Middle frontal gyrus (tissue), 1 donor: ENCODE data around the gene ASMTL.
A peak's percentile ranks its signal among the peaks of the same experiment; 100 is the strongest.
"Not testable (repeated sequence)": the region's sequence is repeated elsewhere in the genome, so short reads cannot be mapped to it uniquely, and the experiment has no call there.

Experiments
- DNase-seq: peaks from one replicate; pipeline ENCODE4 v3.0.0-alpha.2; 2015; ENCODE audit warnings: low spot score; ENCODE audit errors: extremely low spot score

Gene ASMTL

DNA sequence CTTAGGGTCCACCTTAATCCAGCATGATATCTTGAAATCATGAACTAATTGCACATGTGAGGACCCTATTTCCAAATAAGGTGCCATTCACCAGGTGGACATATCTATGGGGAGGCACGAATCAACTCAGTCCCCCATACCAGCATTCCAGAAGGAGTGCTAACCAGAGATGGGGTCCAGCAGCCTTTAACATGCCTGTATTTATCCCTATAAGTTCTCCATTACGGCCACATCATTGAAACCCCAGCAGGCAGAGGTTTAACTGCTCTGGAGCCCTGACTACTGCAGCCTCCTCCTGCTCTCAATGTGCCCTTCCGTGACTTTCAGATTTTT lies 3.2 kb upstream of the ASMTL start:
- no peak for DNase-seq

DNA sequence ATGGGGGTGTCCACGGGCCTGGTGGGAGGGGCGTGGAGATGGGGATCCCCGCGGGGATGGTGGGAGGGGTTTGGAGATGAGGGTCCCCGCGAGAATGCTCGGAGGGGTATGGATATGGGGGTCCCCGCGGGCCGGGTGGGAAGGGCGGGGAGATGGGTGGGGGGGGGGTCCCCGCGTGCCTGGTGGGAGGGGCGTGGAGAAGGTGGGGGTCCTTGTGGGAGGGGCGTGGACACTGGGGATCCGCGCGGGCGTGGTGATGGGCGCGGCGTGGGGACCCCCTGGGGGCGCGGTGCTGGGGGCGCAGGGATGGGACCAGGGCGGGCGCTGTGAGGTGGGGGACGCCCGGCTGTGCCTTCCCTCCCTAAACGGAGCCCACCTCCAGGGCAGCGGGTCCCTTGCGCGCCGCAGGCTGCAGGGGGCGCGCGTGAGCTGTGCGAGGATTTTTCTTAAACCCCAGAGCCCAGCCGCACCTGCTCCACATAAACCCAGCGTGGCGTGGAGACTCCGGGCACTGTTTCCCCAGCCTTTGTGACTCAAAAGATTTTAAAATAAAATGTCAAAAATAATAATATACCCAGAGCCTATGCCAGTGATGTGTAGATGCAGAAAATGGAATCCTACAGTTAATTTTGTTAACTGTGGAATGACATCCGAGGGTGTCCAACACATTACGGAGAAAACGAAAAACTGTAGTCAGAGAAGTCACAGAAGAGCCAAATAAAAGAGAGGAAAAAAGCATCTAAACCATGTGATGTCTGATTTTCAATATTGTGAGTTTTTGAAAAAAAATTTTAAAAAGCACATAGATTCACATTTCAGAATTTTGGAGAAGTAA lies 1.5 kb upstream of the ASMTL start:
- DNase-seq = peak; percentile 67

DNA sequence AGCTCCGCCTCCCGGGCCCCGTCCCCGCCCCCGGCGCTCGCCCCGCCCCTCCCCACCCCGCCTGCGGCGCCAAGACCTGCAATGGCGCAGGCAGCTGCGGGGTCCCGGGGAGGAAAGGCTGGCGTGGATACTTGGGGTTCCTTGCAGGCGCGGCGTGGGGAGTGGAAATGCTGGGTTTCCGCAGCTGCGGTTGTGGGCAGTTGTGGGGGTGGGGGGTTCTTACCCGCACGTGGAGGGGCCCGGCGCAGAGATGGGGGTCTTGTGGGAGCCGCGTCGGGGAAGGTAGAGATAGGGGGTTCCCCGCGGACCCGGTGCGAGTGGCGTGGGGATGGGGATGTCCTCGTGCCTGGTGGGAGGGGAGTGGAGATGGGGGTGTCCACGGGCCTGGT lies 680 bp upstream of the ASMTL start:
- DNase-seq = no peak

DNA sequence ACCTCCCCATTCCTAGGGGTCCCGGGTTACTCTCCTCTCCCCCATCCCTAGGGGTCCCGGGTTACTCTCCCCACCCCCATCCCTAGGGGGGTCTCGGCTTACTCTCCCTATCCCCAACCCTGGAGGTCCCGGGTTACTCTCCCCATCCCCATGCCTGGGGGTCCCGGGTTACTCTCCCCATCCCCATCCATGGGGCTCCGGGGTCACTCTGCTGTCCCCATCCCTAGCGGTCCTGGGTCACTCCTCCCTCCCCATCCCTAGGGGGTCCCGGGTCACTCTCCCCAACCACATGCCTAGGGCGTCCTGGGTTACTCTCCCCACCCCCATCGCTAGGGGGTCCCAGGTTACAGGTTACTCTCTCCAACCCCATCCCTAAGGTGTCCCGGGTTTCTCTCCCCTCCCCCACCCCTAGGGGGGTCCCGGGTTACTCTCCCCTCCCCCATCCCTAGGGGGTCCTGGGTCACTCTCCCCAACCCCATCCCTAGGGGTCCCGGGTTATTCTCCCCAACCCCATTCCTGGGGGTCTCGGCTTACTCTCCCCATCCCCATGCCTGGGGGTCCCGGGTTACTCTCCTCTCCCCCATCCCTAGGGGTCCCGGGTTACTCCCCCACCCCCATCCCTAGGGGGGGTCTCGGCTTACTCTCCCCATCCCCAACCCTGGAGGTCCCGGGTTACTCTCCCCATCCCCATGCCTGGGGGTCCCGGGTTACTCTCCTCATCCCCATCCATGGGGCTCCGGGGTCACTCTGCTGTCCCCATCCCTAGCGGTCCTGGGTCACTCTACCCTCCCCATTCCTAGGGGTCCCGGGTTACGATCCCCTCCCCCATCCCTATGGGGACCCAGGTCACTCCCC lies 821 bp downstream of the ASMTL start:
- DNase-seq = no peak

DNA sequence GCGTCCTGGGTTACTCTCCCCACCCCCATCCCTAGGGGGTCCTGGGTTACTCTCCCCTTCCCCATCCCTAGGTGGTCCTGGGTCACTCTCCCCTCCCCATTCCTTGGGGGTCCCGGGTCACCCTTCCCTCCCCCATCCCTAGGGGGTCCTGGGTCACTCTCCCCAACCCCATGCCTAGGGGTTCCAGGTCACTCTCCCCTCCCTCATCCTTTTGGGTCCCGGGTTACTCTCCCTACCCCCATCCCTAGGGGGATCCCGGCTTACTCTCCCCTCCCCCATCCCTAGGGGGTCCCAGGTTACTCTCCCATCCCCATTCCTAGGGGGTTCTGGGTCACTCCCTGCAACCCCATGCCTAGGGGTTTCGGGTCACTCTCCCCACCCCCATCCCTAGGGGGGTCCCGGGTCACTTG lies 1.5 kb downstream of the ASMTL start:
- no peak for DNase-seq

DNA sequence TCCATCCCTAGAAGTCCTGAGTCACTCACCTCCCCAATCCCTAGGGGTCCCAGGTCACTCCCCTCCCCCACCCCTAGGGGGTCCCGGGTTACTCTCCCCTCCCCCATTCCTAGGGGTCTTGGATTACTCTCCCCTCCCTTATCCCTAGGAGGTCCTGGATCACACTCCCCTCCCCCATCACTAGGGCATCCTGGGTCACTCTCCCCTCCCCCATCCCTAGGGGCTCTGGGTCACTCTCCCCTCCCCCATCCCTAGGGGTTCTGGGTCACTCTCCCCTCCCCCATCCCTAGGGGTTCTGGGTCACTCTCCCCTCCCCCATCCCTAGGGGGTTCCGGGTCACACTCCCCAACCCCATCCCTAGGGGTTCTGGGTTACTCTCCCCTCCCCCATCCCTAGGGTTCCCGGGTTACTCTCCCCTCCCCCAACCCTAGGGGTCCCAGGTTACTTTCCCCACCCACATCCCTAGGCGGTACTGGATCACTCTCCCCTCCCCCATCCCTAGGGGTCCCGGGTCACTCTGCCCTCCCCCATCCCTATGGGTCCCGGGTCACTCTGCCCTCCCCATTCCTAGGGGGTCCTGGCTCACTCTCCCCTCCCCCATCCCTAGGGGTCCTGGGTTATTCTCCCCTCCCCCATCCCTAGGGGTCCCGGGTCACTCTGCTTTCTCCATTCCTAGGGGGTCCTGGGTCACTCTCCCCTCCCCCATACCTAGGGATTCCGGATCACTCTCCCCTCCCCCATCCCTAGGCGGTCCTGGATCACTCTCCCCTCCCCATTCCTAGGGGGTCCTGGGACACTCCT lies 2.1 kb downstream of the ASMTL start:
- DNase-seq = no peak

DNA sequence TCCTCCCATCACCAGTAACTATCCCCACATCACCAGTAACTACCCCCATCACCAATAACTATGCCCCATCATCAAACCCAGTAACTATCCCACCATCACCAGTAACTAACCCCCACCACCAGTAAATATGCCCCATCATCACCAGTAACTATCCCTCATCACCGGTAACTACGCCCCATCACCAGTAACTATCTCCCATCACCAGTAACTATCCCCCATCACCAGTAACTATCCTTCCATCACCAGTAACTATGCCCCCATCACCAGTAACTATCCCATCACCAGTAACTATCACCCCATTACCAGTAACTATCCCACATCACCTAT lies 2.9 kb downstream of the ASMTL start:
- DNase-seq = no peak

DNA sequence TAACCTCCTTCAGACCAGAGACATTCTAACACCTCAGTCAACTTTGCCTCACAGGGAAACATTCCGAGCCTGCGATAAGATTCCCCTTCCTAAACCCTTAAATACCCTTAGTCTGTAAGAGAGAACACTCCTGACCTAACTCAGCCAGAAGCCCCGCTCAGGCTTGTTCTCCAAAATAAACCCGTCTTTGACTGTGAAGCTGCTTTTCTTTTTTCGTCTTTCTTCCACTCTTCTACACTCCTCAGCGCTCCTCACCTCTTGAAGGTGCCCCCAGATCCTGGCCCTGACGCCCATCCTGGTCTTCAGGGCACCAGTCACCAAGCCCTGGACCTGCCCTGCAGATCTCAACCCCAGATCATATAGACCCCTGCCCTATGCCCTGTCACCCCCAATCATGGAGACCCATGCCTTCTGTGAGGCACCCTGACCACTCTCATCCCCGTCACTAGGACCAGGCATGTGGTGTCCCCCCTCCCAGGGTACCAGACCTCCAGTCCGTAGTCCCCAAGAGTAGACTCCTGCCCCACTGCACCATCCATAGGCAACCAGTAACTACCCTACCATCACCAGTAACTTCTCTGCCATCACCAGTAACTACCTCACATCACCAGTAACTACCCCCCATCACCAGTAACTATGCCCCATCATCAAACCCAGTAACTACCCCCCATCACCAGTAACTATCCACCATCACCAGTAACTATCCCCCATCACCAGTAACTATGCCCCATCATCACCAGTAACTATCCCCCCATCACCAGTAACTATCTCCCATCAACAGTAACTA lies 3.5 kb downstream of the ASMTL start:
- no peak for DNase-seq

DNA sequence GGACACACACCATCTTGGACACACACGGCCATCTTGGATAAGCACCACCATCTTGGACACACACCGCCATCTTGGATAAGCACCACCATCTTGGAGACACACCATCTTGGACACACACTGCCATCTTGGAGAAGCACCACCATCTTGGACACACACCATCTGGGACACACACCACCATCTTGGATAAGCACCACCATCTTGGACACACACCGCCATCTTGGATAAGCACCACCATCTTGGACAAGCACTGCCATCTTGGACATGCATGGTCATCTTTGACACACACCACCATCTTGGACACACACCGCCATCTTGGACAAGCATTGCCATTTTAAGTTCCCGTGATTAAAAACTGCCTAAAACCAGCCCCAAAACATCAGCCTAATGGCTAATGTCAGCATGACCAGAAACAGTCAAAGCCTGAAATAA lies 4.1 kb downstream of the ASMTL start:
- not testable (repeated sequence) for DNase-seq

DNA sequence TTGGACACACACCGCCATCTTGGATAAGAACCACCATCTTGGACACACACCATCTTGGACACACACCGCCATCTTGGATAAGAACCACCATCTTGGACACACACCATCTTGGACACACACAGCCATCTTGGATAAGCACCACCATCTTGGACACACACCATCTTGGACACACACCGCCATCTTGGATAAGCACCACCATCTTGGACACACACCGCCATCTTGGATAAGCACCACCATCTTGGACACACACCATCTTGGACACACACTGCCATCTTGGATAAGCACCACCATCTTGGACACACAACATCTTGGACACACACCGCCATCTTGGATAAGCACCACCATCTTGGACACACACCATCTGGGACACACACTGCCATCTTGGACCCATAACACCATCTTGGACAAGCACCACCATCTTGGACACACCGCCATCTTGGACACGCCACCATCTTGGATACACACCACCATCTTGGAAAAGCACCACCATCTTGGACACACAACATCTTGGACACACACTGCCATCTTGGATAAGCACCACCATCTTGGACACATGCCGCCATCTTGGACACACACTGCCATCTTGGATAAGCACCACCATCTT lies 4.6 kb downstream of the ASMTL start:
- not testable (repeated sequence) for DNase-seq

DNA sequence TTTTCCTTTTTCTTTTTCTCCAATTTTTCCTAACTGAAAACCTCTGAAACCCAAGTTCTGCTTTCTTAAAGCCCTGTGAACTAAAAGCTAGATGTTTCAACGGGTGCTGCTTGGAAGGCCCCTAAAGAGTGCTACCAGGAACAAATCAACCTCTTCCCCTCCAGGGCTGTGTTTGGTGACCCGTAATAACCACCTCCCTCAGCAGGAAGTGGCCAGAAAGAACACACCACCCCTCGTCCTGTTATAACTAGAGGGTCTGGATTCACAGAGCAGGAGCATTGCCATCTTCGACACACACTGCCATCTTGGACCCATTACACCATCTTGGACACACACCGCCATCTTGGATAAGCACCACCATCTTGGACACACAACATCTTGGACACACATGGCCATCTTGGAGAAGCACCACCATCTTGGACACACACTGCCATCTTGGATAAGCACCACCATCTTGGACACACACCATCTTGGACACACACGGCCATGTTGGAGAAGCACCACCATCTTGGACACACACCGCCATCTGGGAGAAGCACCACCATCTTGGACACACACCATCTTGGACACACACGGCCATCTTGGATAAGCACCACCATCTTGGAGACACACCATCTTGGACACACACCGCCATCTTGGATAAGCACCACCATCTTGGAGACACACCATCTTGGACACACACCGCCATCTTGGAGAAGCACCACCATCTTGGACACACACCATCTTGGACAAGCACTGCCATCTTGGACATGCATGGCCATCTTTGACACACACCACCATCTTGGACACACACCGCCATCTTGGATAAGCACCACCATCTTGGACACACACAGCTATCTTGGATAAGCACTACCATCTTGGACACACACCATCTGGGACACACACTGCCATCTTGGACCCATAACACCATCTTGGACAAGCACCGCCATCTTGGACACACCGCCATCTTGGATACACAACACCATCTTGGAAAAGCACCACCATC lies 5.4 kb downstream of the ASMTL start:
- not testable (repeated sequence) for DNase-seq

DNA sequence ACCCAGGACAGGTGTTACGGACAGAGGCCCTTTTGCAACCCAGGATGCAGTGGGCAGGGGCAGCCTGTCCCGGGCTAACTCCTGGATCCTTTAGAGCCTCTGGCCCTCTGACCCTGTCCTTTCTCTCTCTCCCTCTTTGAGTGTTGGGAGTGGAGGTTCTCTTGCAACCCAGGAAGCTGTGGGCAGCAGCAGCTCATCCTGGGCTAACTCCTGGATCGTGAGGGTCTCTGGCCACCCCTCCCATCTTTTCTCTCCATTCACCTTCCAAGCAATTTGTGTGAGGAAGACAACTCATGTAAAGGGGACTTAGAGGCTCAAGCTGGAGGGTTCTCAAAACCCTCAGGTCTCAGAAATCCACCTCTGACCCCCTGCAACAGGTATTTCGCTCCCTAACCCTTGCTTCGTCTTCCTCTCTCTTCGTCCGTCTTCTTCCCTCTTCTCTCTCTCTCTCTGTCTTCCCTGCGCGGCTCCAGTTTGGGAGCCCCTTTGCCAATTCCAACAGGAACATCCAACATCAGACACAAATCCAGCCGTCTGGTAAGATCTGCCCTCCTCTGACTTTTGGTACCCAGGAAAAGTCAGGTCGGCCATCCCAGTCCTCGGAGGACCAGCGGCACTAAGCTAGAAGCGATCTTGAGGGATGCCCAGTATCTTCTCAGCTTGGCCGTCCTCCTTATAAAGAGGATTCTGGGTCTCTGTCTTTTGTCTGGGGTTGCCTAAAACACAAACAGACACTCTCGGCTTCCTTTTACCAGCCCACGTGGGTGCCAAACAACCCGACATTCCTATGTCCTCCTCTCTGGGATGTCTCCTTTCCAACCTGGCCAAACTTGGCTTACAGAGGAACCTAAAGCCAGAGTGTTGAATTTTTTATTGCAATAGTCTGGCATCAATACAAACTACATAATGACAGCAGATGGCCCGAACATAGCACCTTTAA lies 7.9 kb downstream of the ASMTL start:
- no peak for DNase-seq

DNA sequence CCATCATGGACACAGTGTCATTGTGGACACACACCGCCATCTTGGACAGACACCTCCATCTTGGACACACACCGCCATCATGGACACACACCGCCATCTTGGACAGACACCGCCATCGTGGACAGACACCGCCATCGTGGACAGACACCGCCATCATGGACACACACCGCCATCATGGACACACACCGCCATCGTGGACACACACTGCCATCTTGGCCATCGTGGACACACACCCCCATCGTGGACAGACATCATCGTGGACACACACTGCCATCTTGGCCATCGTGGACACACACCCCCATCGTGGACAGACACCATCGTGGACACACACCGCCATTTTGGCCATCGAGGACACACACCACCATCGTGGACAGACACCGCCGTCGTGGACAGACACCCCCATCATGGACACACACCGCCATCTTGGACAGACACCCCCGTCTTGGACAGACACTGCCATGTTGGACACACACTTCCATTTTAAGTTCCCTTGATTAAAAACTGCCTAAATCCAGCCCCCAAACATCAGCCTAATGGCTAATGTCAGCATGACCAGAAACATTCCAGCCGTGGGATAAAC lies 9.1 kb downstream of the ASMTL start:
- DNase-seq = no peak

DNA sequence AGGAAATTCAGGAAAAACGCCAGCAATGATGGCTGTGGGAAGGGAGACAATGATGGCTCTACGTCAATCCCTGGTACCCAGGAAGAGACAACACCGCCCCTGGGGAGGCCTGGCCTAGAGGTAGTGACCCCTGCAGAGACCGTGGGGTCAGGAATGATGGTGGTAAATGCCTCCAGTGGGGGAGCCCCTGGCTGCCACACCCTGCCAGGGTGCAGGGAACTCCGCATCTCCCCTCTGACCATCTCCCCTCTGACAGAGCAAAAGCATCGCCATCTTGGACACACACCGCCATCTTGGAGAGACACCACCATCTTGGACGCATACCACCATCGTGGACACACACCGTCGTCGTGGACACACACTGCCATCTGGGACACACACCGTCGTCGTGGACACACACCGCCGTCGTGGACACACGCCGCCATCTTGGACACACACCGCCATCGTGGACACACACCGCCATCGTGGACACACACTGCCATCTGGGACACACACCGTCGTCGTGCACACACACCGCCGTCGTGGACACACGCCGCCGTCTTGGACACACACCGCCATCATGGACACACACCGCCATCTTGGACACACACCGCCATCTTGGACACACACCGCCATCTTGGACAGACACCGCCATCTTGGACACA lies 9.9 kb downstream of the ASMTL start:
- no peak for DNase-seq

DNA sequence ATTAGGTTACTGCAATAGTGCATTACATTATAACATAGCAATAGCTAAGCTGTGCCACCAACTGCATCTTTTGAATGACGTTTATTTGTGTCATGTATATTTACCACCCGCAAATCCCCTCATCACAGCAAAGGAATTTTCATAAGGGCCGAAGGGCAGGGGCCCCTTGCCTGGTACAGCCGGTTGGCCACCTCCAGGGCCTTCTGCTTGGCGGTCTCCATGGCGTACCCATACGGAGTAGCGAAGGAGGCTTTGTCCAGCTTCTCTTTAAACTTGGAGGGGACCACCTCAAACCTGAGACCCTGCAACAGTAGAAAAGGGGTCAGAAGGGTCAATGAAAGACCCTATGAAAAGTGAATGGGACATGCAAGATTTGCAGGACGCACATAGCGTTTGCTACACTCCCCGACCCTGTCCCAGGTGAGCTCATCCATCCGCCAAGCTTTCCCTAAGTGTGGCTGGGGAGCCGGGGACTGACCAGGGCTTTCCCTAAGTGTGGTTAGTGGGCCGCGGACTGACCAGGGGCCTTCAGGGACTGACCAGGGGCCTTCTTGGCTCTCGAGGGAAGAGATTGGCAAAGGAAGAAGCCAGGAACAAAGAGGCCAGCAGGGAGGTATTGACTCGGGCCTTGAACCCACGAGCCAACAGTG lies 10.6 kb downstream of the ASMTL start:
- DNase-seq = no peak

DNA sequence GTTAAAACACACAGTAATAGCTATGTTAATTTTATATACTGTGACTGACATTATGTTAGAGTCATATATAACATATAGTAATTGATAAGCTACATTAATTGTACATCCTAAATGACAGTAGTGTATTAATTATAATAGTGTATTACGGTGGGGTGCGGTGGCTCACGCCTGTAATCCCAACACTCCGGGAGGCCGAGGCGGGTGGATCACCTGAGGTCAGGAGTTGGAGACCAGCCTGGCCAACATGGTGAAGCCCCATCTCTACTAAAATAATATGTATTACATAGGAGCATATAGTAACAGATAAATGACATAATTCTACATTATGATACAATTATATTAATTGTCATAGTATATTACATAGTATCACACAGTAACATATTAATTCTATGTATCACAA lies 12.2 kb downstream of the ASMTL start:
- DNase-seq = no peak

DNA sequence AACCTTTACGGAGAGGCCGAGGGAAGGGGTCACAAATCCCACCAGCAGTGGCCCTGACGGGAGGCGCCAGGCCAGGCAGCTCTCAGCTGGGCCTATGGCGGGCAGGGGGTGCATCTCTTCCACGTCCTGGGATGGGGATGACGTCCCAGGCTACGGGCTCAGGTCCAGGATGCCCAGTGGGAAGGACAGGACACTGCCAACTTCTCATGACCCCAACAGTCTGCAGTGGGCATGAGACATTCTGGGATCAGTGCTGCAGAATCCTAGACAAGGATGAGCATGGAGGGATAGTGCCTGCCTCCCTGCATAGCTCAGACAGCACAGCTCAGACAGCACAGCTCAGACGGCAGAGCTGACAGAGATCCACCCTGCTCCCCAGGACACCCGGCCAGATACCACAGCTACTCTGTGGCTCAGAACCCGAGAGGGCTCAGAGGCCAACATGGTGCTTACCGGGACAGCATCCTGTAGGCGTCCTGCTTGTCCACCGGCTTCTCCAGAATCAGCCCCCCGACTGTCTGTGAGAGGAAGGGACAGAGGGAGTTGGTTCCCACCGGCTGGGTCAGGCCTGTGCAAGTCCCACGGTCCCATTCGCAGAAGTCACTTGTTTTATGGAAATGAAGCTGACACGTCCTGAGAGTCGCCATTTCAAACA lies 17.3 kb downstream of the ASMTL start:
- DNase-seq = no peak
